Measurements from ENCODE around the gene ASMTL.
"Not testable (repeated sequence)": the region's sequence is repeated elsewhere in the genome, so short reads cannot be mapped to it uniquely, and the experiment has no call there.

The ASMTL gene

GRCh38 chrX:1388651-1389050, 64.1 kb downstream of the ASMTL start:
- DNase-seq (ENCODE audit: low spot score) = no peak

GRCh38 chrX:1387141-1387776, 65.5 kb downstream of the ASMTL start:
- no peak for DNase-seq (ENCODE audit: low spot score)

- no peak for DNase-seq (ENCODE audit: low spot score)
Observed at GRCh38 chrX:1386338-1387127, 66.2 kb downstream of the ASMTL start.

- no peak for DNase-seq (ENCODE audit: low spot score)
Observed at GRCh38 chrX:1385253-1386223, 67.2 kb downstream of the ASMTL start.

GRCh38 chrX:1384658-1385252, 68.0 kb downstream of the ASMTL start:
- DNase-seq (ENCODE audit: low spot score) = no peak

- DNase-seq (ENCODE audit: low spot score) = no peak
Observed at GRCh38 chrX:1380672-1381233, 72.0 kb downstream of the ASMTL start.

GRCh38 chrX:1378306-1378759, 74.4 kb downstream of the ASMTL start:
- DNase-seq (ENCODE audit: low spot score) = no peak

GRCh38 chrX:1368385-1368698, 84.4 kb downstream of the ASMTL start:
- no peak for DNase-seq (ENCODE audit: low spot score)

- not testable (repeated sequence) for DNase-seq (ENCODE audit: low spot score)
Observed at GRCh38 chrX:1366363-1366762, 86.3 kb downstream of the ASMTL start.

GRCh38 chrX:1361910-1362309, 90.8 kb downstream of the ASMTL start:
- no peak for DNase-seq (ENCODE audit: low spot score)

- DNase-seq (ENCODE audit: low spot score) = no peak
Observed at GRCh38 chrX:1361275-1361674, 91.4 kb downstream of the ASMTL start.

GRCh38 chrX:1360171-1360570, 92.5 kb downstream of the ASMTL start:
- DNase-seq (ENCODE audit: low spot score) = no peak

- no peak for DNase-seq (ENCODE audit: low spot score)
Observed at GRCh38 chrX:1359477-1359873, 93.2 kb downstream of the ASMTL start.

GRCh38 chrX:1358793-1359476, 93.8 kb downstream of the ASMTL start:
- no peak for DNase-seq (ENCODE audit: low spot score)

GRCh38 chrX:1357993-1358392, 94.7 kb downstream of the ASMTL start:
- DNase-seq (ENCODE audit: low spot score) = no peak

GRCh38 chrX:1355131-1356046, 97.3 kb downstream of the ASMTL start:
- DNase-seq (ENCODE audit: low spot score) = no peak

- no peak for DNase-seq (ENCODE audit: low spot score)
Observed at GRCh38 chrX:1354036-1355019, 98.4 kb downstream of the ASMTL start.

Data from CD4-positive, alpha-beta T cell treated with Interleukin-15 for 4 hours (primary cell).